ENCODE data around the gene ALDH1A2.

- TF ChIP-seq POLR2A (IDR thresholded peaks at IDR 0.05; ENCODE audit: low read depth, low read length) (no peak), POLR2AphosphoS5 (IDR thresholded peaks at IDR 0.05; ENCODE audit: low read depth, low read length) (no peak), TAF1 (IDR thresholded peaks at IDR 0.05; ENCODE audit: borderline replicate concordance, low read depth, low read length) (no peak)
Measured at GRCh38 chr15:57972864-57973263, 92.6 kb downstream of the ALDH1A2 start.

All from GM12892 (cell line).